Activated naive CD8-positive, alpha-beta T cell (primary cell): ENCODE measurements around the gene TSPAN32.

Experiments used
- H3K27ac Mint-ChIP-seq: one replicate; pipeline ENCODE4 v1.8.0; 2021; ENCODE audit warnings: mixed read lengths
- H3K27me3 Mint-ChIP-seq: one replicate; pipeline ENCODE4 v1.8.0; 2021; ENCODE audit warnings: mixed read lengths
- H3K36me3 Mint-ChIP-seq: one replicate; pipeline ENCODE4 v1.8.0; 2021; ENCODE audit warnings: mixed read lengths
- H3K4me1 Mint-ChIP-seq: one replicate; pipeline ENCODE4 v1.8.0; 2021; ENCODE audit warnings: low read depth, mixed read lengths
- H3K4me3 Mint-ChIP-seq: one replicate; pipeline ENCODE4 v1.8.0; 2021; ENCODE audit warnings: mild to moderate bottlenecking, mixed read lengths
- H3K9me3 Mint-ChIP-seq: one replicate; pipeline ENCODE4 v1.8.0; 2021; ENCODE audit warnings: low read depth, mixed read lengths

The TSPAN32 gene

GRCh38 chr11:2290351-2290841 is 11.4 kb upstream of the TSPAN32 start:
- Mint-ChIP-seq H3K27me3 (no peaks in the 10 kb centered on the region), H3K36me3 (peaks cover 2% of the 10 kb centered on the region), H3K4me3 (no peak overlapping the region), H3K9me3 (no peaks in the 10 kb centered on the region), H3K27ac (no peak overlapping the region), H3K4me1 (peaks cover 43% of the 10 kb centered on the region)

DNA sequence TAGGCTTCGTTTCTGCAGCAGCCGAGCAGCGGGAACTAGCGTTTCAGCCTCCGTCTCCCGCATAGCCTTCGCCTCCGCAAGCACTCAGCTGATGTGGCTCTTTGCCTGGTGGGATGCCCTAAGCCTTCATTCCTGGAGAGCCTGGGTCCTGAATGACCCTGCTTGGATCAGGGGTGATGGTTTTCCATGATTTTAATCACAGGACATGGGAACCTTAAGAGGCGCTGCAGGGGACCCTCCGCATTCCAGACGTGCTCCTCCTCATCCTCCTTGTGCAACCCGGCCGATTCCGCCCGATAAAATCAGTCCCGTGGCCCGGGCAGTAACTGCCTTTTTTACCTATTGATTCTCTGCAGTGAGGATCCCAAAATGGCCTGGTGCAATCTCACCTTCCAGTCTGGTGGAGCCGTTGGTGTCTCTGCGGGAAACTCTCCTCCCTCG is 8.3 kb upstream of the TSPAN32 start:
- H3K27ac Mint-ChIP-seq, result no peak overlapping the region
- no peaks in the 10 kb centered on the region for H3K27me3 Mint-ChIP-seq
- no peaks in the 10 kb centered on the region for H3K9me3 Mint-ChIP-seq
- H3K4me1 Mint-ChIP-seq, result peaks cover 46% of the 10 kb centered on the region
- H3K4me3 Mint-ChIP-seq, result no peak overlapping the region
- H3K36me3 Mint-ChIP-seq, result peaks cover 2% of the 10 kb centered on the region

- Mint-ChIP-seq H3K27ac (no peak overlapping the region), H3K27me3 (no peaks in the 10 kb centered on the region), H3K9me3 (no peaks in the 10 kb centered on the region), H3K4me3 (no peak overlapping the region), H3K36me3 (peaks cover 2% of the 10 kb centered on the region), H3K4me1 (peaks cover 44% of the 10 kb centered on the region)
These were observed 7.6 kb upstream of the TSPAN32 start for GRCh38 chr11:2293984-2294925.

DNA sequence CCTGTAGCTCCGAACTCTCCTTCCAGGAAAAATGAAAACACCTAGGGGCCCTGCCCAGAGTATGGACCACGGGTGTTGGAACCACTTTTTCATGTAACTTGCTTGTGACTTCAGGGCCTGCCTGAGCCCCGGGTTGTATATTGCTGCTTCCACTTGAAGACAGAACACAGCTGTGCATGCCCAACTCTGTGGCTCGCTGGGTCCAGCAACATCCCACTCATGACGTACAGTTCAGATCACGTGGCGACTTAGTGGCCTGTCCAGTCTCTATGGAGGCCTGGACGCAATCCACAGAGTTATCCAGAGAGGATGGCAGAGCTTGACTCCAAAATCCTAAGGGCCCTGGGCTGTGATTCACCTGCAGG is 6.9 kb upstream of the TSPAN32 start:
- Mint-ChIP-seq H3K4me1 (peaks cover 43% of the 10 kb centered on the region), H3K9me3 (no peaks in the 10 kb centered on the region), H3K27me3 (no peaks in the 10 kb centered on the region), H3K27ac (no peak overlapping the region), H3K4me3 (no peak overlapping the region), H3K36me3 (no peaks in the 10 kb centered on the region)

- Mint-ChIP-seq H3K4me1 (peaks cover 46% of the 10 kb centered on the region), H3K9me3 (no peaks in the 10 kb centered on the region), H3K4me3 (no peak overlapping the region), H3K36me3 (no peaks in the 10 kb centered on the region), H3K27me3 (no peaks in the 10 kb centered on the region), H3K27ac (peak overlapping the region; percentile 66)
These were observed 5.6 kb upstream of the TSPAN32 start for GRCh38 chr11:2295971-2296912.

DNA sequence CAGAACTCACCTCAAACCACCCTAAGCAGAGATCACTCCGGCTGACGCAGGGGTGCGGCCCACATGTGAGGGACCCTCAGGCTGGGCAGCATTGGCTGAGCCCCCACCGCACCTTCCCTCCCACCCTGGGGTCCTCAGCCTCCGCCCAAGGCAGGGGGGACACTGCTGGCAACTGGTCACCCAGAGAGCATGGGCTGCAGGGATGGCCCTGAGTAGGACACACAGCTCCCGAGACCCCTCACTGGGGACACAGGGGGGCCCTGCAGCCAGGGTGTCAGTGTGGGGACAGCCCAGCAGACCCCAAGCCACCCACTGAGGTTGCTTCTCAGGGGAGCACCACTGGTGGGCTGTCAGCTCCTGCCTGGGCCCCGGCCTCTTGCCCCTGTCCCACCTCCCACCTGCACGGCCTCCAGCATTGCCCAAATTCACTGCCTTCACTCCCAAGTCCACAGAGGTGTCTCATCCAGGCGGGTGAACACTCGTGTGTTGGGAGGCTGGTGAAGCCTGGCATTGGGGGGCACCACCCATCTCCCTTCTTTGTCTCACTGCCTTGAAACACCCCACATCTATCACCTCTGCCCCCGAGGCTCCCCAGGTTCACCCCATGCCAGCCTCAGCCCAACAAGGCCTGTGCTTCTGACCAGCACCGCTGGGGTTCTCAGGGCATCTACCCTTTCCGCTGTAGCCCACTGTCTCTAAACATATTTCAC is 4.7 kb upstream of the TSPAN32 start:
- H3K27me3 Mint-ChIP-seq, result no peaks in the 10 kb centered on the region
- H3K9me3 Mint-ChIP-seq, result no peaks in the 10 kb centered on the region
- H3K36me3 Mint-ChIP-seq, result no peaks in the 10 kb centered on the region
- H3K4me3 Mint-ChIP-seq, result no peak overlapping the region
- H3K4me1 Mint-ChIP-seq, result peaks cover 53% of the 10 kb centered on the region
- peak overlapping the region; percentile 93 for H3K27ac Mint-ChIP-seq

DNA sequence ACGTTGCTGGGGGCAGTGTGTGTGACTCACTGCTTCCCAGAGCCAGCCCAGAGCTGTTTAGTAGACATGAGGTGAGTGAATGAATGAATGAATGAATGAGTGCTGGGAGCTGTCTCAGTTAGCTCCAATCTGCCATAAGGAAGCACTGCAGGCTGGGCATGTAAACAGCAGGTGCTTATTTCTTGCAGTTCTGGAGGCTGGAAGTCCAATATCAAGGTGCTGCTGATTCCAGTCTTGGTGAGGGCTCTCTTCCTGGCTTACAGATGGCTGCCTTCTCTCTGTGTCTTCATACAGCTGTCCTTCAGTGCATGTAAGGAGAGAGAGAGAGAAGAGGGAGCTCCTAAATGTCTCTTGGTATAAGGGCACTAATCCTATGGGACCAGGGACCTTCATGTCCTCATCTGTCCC is 4.2 kb upstream of the TSPAN32 start:
- H3K27ac Mint-ChIP-seq, result peak overlapping the region; percentile 93
- peaks cover 52% of the 10 kb centered on the region for H3K4me1 Mint-ChIP-seq
- no peaks in the 10 kb centered on the region for H3K9me3 Mint-ChIP-seq
- H3K36me3 Mint-ChIP-seq, result no peaks in the 10 kb centered on the region
- H3K27me3 Mint-ChIP-seq, result no peaks in the 10 kb centered on the region
- no peak overlapping the region for H3K4me3 Mint-ChIP-seq

GRCh38 chr11:2298131-2298794 is 3.5 kb upstream of the TSPAN32 start:
- Mint-ChIP-seq H3K4me3 (no peak overlapping the region), H3K4me1 (peaks cover 53% of the 10 kb centered on the region), H3K9me3 (no peaks in the 10 kb centered on the region), H3K36me3 (no peaks in the 10 kb centered on the region), H3K27me3 (no peaks in the 10 kb centered on the region), H3K27ac (peak overlapping the region; percentile 93)

- peak overlapping the region; percentile 73 for H3K27ac Mint-ChIP-seq
- peak overlapping the region; percentile 85 for H3K4me3 Mint-ChIP-seq
- H3K27me3 Mint-ChIP-seq, result no peaks in the 10 kb centered on the region
- H3K9me3 Mint-ChIP-seq, result no peaks in the 10 kb centered on the region
- peaks cover 54% of the 10 kb centered on the region for H3K4me1 Mint-ChIP-seq
- H3K36me3 Mint-ChIP-seq, result no peaks in the 10 kb centered on the region
These were observed 2.7 kb upstream of the TSPAN32 start for GRCh38 chr11:2298795-2299761.

GRCh38 chr11:2299773-2300172 is 2.0 kb upstream of the TSPAN32 start:
- Mint-ChIP-seq H3K4me3 (peak overlapping the region; percentile 85), H3K27me3 (no peaks in the 10 kb centered on the region), H3K27ac (no peak overlapping the region), H3K36me3 (no peaks in the 10 kb centered on the region), H3K9me3 (no peaks in the 10 kb centered on the region), H3K4me1 (peaks cover 54% of the 10 kb centered on the region)

- no peaks in the 10 kb centered on the region for H3K9me3 Mint-ChIP-seq
- H3K27me3 Mint-ChIP-seq, result no peaks in the 10 kb centered on the region
- H3K36me3 Mint-ChIP-seq, result no peaks in the 10 kb centered on the region
- H3K4me1 Mint-ChIP-seq, result peaks cover 56% of the 10 kb centered on the region
- peak overlapping the region; percentile 10 for H3K27ac Mint-ChIP-seq
- peak overlapping the region; percentile 85 for H3K4me3 Mint-ChIP-seq
These were observed 1.4 kb upstream of the TSPAN32 start for GRCh38 chr11:2300290-2300935.

GRCh38 chr11:2300936-2301630 is 730 bp upstream of the TSPAN32 start:
- Mint-ChIP-seq H3K4me1 (peaks cover 62% of the 10 kb centered on the region), H3K27me3 (no peaks in the 10 kb centered on the region)

More at GRCh38 chr11:2300936-2301630, 730 bp upstream of the TSPAN32 start:
- Mint-ChIP-seq H3K27ac (peak overlapping the region; percentile 93), H3K36me3 (no peaks in the 10 kb centered on the region), H3K4me3 (peak overlapping the region; percentile 85), H3K9me3 (no peaks in the 10 kb centered on the region)
